GM18505 (cell line): Measurements from ENCODE around the gene CA10.

Experiments used
- ATAC-seq: cut with Tn5 transposase; IDR thresholded peaks from one replicate; pipeline ENCODE4 v1.9.1; 2021; ENCODE audit not compliant: unreplicated experiment
- POLR2A ChIP-seq: IDR thresholded peaks from 4 replicates; pipeline ENCODE4 v1.6.1; 2011; ENCODE audit warnings: borderline replicate concordance; ENCODE audit not compliant: insufficient read depth, insufficient read length; ENCODE audit errors: extremely low read depth

Gene CA10

DNA sequence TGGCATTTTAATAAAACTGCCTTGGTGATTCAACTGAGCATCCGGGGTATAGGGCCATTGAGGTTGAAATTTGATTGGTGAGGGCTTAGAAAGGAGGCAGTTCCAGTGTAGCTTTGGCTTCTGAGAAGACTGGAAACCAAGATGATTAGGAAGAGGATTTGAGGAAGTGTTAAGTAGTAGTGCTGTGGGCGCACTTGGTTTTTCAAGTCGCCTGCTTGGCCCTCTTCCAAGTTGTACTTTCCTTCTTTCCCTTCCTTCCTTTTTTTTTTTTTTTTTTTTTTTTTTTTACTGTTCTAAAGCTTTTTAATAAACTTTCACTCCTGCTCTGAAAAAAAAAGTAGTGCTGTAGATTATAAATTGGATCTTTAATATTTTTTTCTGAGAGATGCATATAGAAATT, 577.6 kb downstream of the CA10 start:
- no peak for ATAC-seq

More for the DNA sequence above, 577.6 kb downstream of the CA10 start:
- TF ChIP-seq POLR2A, result no peak
